Measurements from ENCODE around the gene PKN3. TPM values are rescaled to one million over a fixed set of nuclear protein-coding genes. Genes with fewer than 3 reads are reported as not detected.

PKN3 gene
- total and polyA plus RNA-seq, 9 of the 15 experiments (the other 6 are each of a cell fraction or from before 2014, with no cell fraction given): 0.82 to 49.2 (median 19.7) TPM

DNA sequence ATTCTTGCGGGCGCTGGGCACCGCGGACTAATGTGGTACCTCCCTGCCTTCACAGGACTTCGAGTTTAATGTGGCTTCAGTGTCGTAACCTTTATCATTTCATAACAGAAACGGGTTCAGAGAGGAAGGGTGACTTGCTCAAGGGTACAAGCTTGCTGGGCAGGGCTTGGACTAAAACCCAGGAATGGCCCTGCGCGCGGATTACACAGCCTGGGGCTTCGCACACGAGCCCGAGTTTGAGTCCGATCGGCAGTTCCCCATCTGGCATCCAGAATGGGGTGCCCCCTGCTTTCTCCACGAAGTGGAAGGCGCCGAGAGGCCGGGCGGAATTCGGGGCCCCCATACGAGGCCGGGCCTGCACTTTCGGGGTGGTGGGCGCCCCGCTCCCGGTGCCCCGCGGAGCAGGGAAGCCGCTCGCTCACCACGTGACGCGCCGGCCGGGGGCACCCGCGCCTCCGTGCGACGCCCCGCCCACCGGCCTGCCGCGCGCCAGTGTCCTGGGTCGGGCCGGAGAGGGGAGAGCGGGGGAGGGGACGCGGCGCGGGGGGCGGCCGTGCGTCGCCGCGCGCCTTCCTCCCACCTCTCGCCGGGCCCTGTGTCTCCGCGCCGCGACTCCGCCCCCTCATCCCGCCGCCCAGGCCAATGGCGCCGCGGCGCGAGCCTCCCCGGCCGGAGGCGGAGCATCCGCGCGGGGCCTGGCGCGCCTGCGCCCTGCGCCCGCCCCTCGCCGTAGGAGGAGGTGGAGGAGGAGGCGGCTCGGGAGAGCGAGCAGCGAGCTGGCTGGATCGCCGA is 13.6 kb upstream of the PKN3 start, which contains the start of gene SET (continued):
- TF ChIP-seq SMAD1 (IDR thresholded peaks at IDR 0.05; ENCODE audit: low read depth, low read length, partially characterized antibody) (peak; percentile 88), ZNF785 (CRISPR knock-in tag; IDR thresholded peaks at IDR 0.05) (no peak), SRSF9 (IDR thresholded peaks at IDR 0.05; ENCODE audit: borderline replicate concordance, low read depth, low read length) (no peak), HNRNPL (IDR thresholded peaks at IDR 0.05; ENCODE audit: low read depth, low read length) (peak; percentile 48; the same call in 1 of the 2 replicates), STAT5B (CRISPR knock-in tag; IDR thresholded peaks at IDR 0.05) (no peak), UBTF (IDR thresholded peaks at IDR 0.05; ENCODE audit: borderline replicate concordance in 1 of 2, low read depth in 2 of 2, low read length in 2 of 2) (no peak), STAT5A (IDR thresholded peaks at IDR 0.05; ENCODE audit: borderline replicate concordance, low read length) (no peak), CLOCK (CRISPR knock-in tag; IDR thresholded peaks at IDR 0.05; ENCODE audit: borderline replicate concordance) (peak; percentile 87; the same call in 1 of the 2 replicates), HOMEZ (CRISPR knock-in tag; IDR thresholded peaks at IDR 0.05) (peak; percentile 86), NR4A1 (CRISPR knock-in tag; IDR thresholded peaks at IDR 0.05) (peak; percentile 99), NR4A1 (tag; IDR thresholded peaks at IDR 0.05) (peak; percentile 88), POLR2AphosphoS5 (IDR thresholded peaks at IDR 0.05; ENCODE audit: control insufficient read depth, insufficient read depth, low read depth, low read length) (peak; percentile 87), ZNF316 (IDR thresholded peaks at IDR 0.05) (peak; percentile 90), ARID1B (IDR thresholded peaks at IDR 0.05) (0 out of 2 replicates have a peak, but pooled peaks have one; percentile 33), HCFC1 (IDR thresholded peaks at IDR 0.05; ENCODE audit: low read depth, low read length) (no peak; the same call in 1 of the 2 replicates), BRCA1 (IDR thresholded peaks at IDR 0.05) (no peak), BRCA1 (CRISPR knock-in tag; IDR thresholded peaks at IDR 0.05) (no peak)
- TF ChIP-seq, protein P1, sequence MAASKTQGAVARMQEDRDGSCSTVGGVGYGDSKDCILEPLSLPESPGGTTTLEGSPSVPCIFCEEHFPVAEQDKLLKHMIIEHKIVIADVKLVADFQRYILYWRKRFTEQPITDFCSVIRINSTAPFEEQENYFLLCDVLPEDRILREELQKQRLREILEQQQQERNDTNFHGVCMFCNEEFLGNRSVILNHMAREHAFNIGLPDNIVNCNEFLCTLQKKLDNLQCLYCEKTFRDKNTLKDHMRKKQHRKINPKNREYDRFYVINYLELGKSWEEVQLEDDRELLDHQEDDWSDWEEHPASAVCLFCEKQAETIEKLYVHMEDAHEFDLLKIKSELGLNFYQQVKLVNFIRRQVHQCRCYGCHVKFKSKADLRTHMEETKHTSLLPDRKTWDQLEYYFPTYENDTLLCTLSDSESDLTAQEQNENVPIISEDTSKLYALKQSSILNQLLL (CRISPR knock-in tag; IDR thresholded peaks at IDR 0.05; ENCODE audit: borderline replicate concordance): no peak
- TF ChIP-seq, protein P2, sequence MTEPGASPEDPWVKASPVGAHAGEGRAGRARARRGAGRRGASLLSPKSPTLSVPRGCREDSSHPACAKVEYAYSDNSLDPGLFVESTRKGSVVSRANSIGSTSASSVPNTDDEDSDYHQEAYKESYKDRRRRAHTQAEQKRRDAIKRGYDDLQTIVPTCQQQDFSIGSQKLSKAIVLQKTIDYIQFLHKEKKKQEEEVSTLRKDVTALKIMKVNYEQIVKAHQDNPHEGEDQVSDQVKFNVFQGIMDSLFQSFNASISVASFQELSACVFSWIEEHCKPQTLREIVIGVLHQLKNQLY (CRISPR knock-in tag; conservative IDR thresholded peaks at IDR 0.05): peak in 1 of 2 experiments; percentile 58; a peak in 1 of 4 replicates

Measured in K562 (cell line).